Lung (tissue), 12 donors: ENCODE results near the gene MAGI2. TPM values are rescaled to one million over a fixed set of nuclear protein-coding genes. Genes with fewer than 3 reads are reported as not detected.
A peak's percentile ranks its signal among the peaks of the same experiment; 100 is the strongest.

Experiments
- ATAC-seq: fragments of 200-7000 bp; cut with Tn5 transposase; one replicate; pipeline ENCODE4 v1.9.1; 2020; ENCODE audit warnings: moderate number of reproducible peaks; ENCODE audit not compliant: insufficient read depth, low FRiP score
- DNase-seq, 3 donors: peaks; one replicate each; pipeline ENCODE4 v3.0.0-alpha.2; 2013 to 2017
- H3K27ac ChIP-seq, 2 donors: one replicate each; pipeline ENCODE4 v1.5.1; 2013; ENCODE audit warnings: mild to moderate bottlenecking in 2 of 2, moderate library complexity in 2 of 2, control low read depth in 1 of 2, inconsistent platforms in 1 of 2, low read depth in 1 of 2, low read length in 1 of 2
- H3K27me3 ChIP-seq, 3 donors: one replicate each; pipeline ENCODE4 v1.5.1; 2013; ENCODE audit warnings: low read length in 2 of 3; ENCODE audit not compliant: control insufficient read depth in 3 of 3, insufficient read depth in 3 of 3
- H3K36me3 ChIP-seq, 4 donors: one replicate each; pipeline ENCODE4 v1.5.1; 2013; ENCODE audit warnings: low read length in 4 of 4, mild to moderate bottlenecking in 1 of 4, moderate library complexity in 1 of 4; ENCODE audit not compliant: control insufficient read depth in 4 of 4, insufficient read depth in 4 of 4
- H3K4me1 ChIP-seq, 5 donors: one replicate each; pipeline ENCODE4 v1.5.1; 2013; ENCODE audit warnings: low read length in 5 of 5, mild to moderate bottlenecking in 2 of 5, moderate library complexity in 1 of 5; ENCODE audit not compliant: control insufficient read depth in 5 of 5, insufficient read depth in 5 of 5
- H3K4me3 ChIP-seq: one replicate; pipeline ENCODE4 v1.5.1; 2013; ENCODE audit warnings: mild to moderate bottlenecking, control low read depth, moderate library complexity
- H3K9ac ChIP-seq, 2 donors: one replicate each; pipeline ENCODE4 v1.5.1; 2013; ENCODE audit warnings: low read length in 2 of 2, control low read depth in 1 of 2; ENCODE audit not compliant: insufficient read depth in 1 of 2
- H3K9me3 ChIP-seq, 4 donors: one replicate each; pipeline ENCODE4 v1.5.1; 2013; ENCODE audit warnings: low read length in 3 of 4, mild to moderate bottlenecking in 1 of 4, moderate library complexity in 1 of 4; ENCODE audit not compliant: control insufficient read depth in 4 of 4, insufficient read depth in 3 of 4
- WGBS, 2 donors: extraction: QIAGEN DNeasy Blood & Tissue Kit; methylation state at CpG; one replicate each; pipeline ENCODE4 v1.1.7; 2013; 5-methylcytosine and 5-hydroxymethylcytosine counted together
- polyA plus RNA-seq, 2 donors: library from polyadenylated mRNA; stranded (reverse); fragments of 200-250 nt; gene quantifications; one replicate each; pipeline ENCODE4 v1.2.1, GENCODE V29; 2013
- total RNA-seq, 2 donors: library from RNA; depleted of rRNA in 1 of 2; stranded (reverse); fragments of >200 nt in 1 of 2; gene quantifications; one replicate each; pipeline ENCODE4 v1.2.1, GENCODE V29; 2014 to 2021
- TF ChIP-seq, protein P1 (sequence below): IDR thresholded peaks from 2 replicates; pipeline ENCODE4 v1.5.1; 2012; ENCODE audit warnings: mild to moderate bottlenecking; ENCODE audit errors: control extremely low read depth, extremely low read depth
- donor health status: control.
- donor health status: control.
- donor health status: Bipolar disorder and iron deficiency.
- donor health status: healthy.
- donor health status: DM: yes; HTN: yes; CAD: no.

The MAGI2 gene
- total and polyA plus RNA-seq, 4 donors: 0.94 to 18.0 (median 5.3) TPM

DNA sequence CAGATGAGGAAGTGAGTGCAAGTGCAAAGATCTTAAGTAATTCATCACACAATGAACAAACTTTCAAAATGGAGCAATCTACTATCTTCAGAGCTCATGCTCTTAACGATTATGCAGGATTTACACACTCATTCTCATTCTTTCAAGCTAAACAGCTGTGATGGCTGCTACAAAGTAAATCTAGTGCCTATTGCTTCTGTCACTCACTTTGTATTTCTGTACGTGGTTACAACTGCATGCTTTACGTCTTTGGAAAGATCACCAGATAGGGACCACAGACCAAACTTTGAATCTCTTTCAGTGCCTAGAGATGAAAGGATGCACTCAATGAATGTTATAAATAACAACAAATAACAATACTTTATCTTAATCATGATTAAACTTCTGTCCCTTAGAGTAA is 194.6 kb downstream of the MAGI2 start:
- ATAC-seq (no peak), DNase-seq (no peak)
- H3K27me3 ChIP-seq: no peaks in the 10 kb centered on the region
- H3K9me3 ChIP-seq: no peaks in the 10 kb centered on the region
- TF ChIP-seq, protein P1, sequence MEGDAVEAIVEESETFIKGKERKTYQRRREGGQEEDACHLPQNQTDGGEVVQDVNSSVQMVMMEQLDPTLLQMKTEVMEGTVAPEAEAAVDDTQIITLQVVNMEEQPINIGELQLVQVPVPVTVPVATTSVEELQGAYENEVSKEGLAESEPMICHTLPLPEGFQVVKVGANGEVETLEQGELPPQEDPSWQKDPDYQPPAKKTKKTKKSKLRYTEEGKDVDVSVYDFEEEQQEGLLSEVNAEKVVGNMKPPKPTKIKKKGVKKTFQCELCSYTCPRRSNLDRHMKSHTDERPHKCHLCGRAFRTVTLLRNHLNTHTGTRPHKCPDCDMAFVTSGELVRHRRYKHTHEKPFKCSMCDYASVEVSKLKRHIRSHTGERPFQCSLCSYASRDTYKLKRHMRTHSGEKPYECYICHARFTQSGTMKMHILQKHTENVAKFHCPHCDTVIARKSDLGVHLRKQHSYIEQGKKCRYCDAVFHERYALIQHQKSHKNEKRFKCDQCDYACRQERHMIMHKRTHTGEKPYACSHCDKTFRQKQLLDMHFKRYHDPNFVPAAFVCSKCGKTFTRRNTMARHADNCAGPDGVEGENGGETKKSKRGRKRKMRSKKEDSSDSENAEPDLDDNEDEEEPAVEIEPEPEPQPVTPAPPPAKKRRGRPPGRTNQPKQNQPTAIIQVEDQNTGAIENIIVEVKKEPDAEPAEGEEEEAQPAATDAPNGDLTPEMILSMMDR: no peak
- no peaks in the 10 kb centered on the region for H3K4me1 ChIP-seq
- no peaks in the 10 kb centered on the region for H3K36me3 ChIP-seq
- H3K9ac ChIP-seq: no peak overlapping the region
- H3K27ac ChIP-seq: no peak overlapping the region
- H3K4me3 ChIP-seq: no peak overlapping the region
- WGBS, 2 donors: 61 to 66% methylated on average over 3 of the region's 3 CpGs

DNA sequence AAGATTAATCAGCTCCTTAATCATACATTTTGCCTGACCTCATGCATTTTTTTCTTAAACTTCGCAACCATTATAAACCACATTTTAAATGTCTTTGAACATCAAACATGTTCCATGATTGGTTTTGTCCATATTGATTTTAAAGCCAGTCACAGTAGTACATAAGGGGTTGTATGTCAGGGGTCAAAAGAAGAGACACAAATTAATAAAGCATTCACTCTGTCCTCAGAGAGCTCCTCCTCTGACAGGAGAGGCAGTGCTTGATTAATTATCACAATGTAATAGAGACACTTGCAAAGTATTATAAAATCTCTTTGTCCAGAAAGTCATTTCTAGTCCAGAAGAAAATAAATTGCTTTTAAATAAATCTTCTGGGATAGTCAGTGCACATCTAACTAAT is 195.5 kb downstream of the MAGI2 start:
- no peak for ATAC-seq
- H3K9me3 ChIP-seq: no peaks in the 10 kb centered on the region
- no peaks in the 10 kb centered on the region for H3K36me3 ChIP-seq
- 89 to 97% methylated on average over 1 of the region's 1 CpG for WGBS, 2 donors
- TF ChIP-seq, protein P1: no peak
- H3K27ac ChIP-seq: no peak overlapping the region
- H3K4me3 ChIP-seq: no peak overlapping the region
- H3K27me3 ChIP-seq: no peaks in the 10 kb centered on the region
- H3K9ac ChIP-seq: no peak overlapping the region
- no peak for DNase-seq
- H3K4me1 ChIP-seq: no peaks in the 10 kb centered on the region

DNA sequence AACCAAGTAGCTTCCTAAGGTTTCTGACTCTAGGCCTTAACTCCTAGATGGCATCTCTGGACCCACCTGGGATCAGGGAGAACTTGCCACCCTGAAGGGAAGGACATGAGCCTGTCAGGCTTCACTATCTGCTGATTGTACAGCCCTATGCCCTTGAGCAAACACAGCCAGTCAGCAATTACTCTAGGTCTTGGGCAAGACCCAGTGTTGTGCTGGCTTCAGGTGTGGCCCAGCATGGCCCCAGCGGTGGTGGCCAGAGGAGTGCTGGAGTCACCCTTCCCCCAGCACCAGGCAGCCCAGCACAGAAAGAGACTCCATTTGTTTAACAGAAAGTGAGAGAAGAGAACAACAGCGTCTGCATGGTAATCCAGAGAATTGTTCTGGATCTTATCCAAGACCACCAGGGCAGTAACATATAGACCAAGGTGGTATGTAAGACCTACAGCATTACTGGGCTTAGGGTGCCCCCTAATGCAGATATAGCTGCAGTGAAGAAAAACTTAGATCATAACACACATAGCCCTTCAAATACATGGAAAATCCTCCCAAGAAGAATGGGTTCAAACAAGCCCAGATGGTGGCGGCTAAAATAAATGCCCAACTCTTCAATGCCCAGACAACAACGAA is 207.7 kb downstream of the MAGI2 start:
- Histone ChIP-seq H3K9me3 (peaks cover 0 to 2% (median 0%) of the 10 kb centered on the region in 4 donors), H3K36me3 (no peaks in the 10 kb centered on the region), H3K27me3 (no peaks in the 10 kb centered on the region), H3K4me1 (no peaks in the 10 kb centered on the region), H3K9ac (no peak overlapping the region), H3K27ac (no peak overlapping the region), H3K4me3 (no peak overlapping the region)
- 87 to 90% methylated on average over 4 of the region's 4 CpGs for WGBS, 2 donors
- DNase-seq (peak in 1 of 3 donors; percentile 36), ATAC-seq (no peak)
- TF ChIP-seq, protein P1: no peak

DNA sequence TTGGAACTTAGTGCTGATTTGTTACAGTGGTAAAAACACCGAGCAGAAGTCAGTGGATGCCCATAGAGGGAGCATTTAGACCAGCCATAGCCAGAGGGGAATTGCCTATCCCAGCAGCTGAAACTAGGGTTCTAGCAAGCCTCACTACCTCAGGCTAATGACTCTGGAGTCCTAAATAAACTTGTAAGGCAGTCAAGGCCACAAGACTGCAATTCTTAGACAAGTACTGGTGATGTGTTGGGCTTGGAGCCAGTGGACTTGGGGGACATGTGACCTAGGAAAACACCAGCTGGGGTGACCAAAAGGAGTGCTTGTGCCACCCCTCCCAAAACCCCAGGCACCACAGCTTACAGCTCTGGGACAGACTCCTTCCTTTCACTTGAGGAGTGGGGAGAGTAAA is 209.0 kb downstream of the MAGI2 start:
- no peak overlapping the region for H3K27ac ChIP-seq
- TF ChIP-seq, protein P1: no peak

More for the DNA sequence above, 209.0 kb downstream of the MAGI2 start:
- Histone ChIP-seq H3K9me3 (peaks cover 0 to 2% (median 0%) of the 10 kb centered on the region in 4 donors), H3K4me3 (no peak overlapping the region), H3K36me3 (no peaks in the 10 kb centered on the region), H3K4me1 (no peaks in the 10 kb centered on the region), H3K27me3 (no peaks in the 10 kb centered on the region), H3K9ac (no peak overlapping the region)
- no peak for DNase-seq
- ATAC-seq: no peak
- 92 to 94% methylated on average over 1 of the region's 1 CpG for WGBS, 2 donors
